Thyroid gland (tissue), 4 donors: Measurements from ENCODE around the gene RNF31. TPM values are rescaled to one million over a fixed set of nuclear protein-coding genes. Genes with fewer than 3 reads are reported as not detected.

Experiments used
- DNase-seq, 2 donors: peaks; one replicate each; pipeline ENCODE4 v3.0.0-alpha.2; 2019
- H3K27ac ChIP-seq, 3 donors: fragments of 200-600 bp; sonication (generic); 1 replicate in 2 of 3; 2 replicates in 1 of 3; pipeline ENCODE4 v1.5.1; 2016 to 2019; ENCODE audit warnings: mild to moderate bottlenecking in 1 of 3, moderate library complexity in 1 of 3
- H3K27me3 ChIP-seq: fragments of 200-600 bp; sonication (generic); one replicate; pipeline ENCODE4 v1.5.1; 2019
- H3K36me3 ChIP-seq, 2 donors: fragments of 200-600 bp; sonication (generic); one replicate each; pipeline ENCODE4 v1.5.1; 2016 to 2019
- H3K4me1 ChIP-seq, 2 donors: fragments of 200-600 bp; sonication (generic); one replicate each; pipeline ENCODE4 v1.5.1; 2017 to 2019
- H3K4me3 ChIP-seq, 3 donors: fragments of 200-600 bp; sonication (generic); replicated peaks in 1 of 3; 1 replicate in 2 of 3; 2 replicates in 1 of 3; pipeline ENCODE4 v1.5.1; 2016; ENCODE audit warnings: mild to moderate bottlenecking in 1 of 3
- H3K9me3 ChIP-seq: fragments of 200-600 bp; sonication (generic); one replicate; pipeline ENCODE4 v1.5.1; 2017
- POLR2A ChIP-seq, 2 donors: fragments of 450-650 bp; IDR thresholded peaks; one replicate each; pipeline ENCODE4 v1.6.1; 2017; ENCODE audit warnings: antibody characterized with exemption in 2 of 2, mild to moderate bottlenecking in 2 of 2, moderate library complexity in 1 of 2
- WGBS, 2 donors: methylation state at CpG; one replicate each; pipeline ENCODE4 v1.1.5; 2017; 5-methylcytosine and 5-hydroxymethylcytosine counted together
- intact Hi-C: fragments of 100-400 bp; cut with DNase I; formaldehyde crosslinking; loops from one replicate; pipeline ENCODE4 v1.15.1; 2023
- total RNA-seq, 4 donors: library from RNA; depleted of rRNA; stranded (reverse); fragments of >200 nt; gene quantifications; one replicate each; pipeline ENCODE4 v1.2.3, GENCODE V29; 2016
- TF ChIP-seq, protein P1 (sequence below), 6 experiments: fragments of 200-600 bp in 3 of 6; fragments of 450-650 bp in 3 of 6; sonication (generic) in 3 of 6; IDR thresholded peaks; one replicate each; pipeline ENCODE4 v1.5.1; 2016 to 2019; ENCODE audit warnings: antibody characterized with exemption in 6 of 6, mild to moderate bottlenecking in 2 of 6, inconsistent platforms in 1 of 6, moderate library complexity in 1 of 6

Gene RNF31
- total RNA-seq, 4 donors from 2014 or later: 30.6 to 106 (median 67.6) TPM

DNA sequence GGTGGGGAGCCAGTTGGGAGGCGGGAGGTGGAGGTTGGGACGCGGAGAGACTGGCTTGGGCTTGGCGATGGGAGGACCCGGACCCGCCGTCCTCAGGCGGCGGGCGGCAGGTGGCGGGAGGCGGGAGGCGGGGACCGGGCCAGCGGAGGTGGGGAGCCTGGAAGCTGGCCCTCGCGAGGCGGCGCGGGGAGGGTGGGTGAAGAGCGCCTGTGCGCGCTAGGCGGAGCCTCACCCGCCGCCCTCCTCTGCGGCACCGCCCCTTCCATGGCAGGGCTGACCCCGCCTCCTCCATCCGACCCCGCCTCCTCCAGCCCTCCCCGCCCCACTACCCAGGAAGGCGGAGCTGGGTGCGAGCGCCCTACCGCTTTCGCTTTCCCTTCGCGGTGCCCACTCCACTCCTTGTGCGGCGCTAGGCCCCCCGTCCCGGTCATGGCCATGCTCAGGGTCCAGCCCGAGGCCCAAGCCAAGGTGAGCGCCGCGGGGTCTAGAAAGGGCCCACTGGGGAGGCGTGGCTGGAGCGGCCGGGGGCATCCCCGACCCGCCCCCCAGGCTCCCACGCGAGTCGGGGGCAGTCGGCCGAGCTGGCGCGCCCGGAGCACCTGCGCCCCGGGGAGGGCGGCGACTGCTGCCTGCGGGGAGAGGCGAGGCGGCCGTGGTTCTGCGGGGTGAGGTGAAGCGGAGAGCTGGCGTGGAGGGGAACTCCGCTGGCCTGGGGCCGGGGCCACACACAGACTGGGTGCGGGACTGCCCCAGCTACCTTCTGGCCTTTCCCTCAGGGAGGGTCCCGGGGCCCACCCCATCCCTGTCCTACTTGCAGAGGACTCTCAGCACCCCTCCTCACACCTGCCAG, 11.2 kb upstream of the RNF31 start, which contains the start of gene PSME1:
PSME1 (plus strand) TSS at position 361 of the 850 bp plus-strand sequence; CDS start at position 430, 69 bp downstream.
- peak; percentile 94 for DNase-seq
- intact Hi-C loops: no loop called here
- Histone ChIP-seq H3K4me1 (peaks cover 17 to 23% of the 10 kb centered on the region in 2 donors), H3K27me3 (no peaks in the 10 kb centered on the region), H3K9me3 (no peaks in the 10 kb centered on the region), H3K4me3 (peak within 1 kb of the TSS; percentile 83 to 94 (median 92)), H3K27ac (peak within 1 kb of the TSS; percentile 72 to 81 (median 80)), H3K36me3 (peaks cover 14 to 15% of the 10 kb centered on the region in 2 donors)
- 0% methylated on average over 9 to 20 of the region's 75 CpGs for WGBS, 2 donors
- TF ChIP-seq POLR2A (IDR thresholded peaks at IDR 0.05): peak; percentile 29 to 71
- TF ChIP-seq, protein P1, sequence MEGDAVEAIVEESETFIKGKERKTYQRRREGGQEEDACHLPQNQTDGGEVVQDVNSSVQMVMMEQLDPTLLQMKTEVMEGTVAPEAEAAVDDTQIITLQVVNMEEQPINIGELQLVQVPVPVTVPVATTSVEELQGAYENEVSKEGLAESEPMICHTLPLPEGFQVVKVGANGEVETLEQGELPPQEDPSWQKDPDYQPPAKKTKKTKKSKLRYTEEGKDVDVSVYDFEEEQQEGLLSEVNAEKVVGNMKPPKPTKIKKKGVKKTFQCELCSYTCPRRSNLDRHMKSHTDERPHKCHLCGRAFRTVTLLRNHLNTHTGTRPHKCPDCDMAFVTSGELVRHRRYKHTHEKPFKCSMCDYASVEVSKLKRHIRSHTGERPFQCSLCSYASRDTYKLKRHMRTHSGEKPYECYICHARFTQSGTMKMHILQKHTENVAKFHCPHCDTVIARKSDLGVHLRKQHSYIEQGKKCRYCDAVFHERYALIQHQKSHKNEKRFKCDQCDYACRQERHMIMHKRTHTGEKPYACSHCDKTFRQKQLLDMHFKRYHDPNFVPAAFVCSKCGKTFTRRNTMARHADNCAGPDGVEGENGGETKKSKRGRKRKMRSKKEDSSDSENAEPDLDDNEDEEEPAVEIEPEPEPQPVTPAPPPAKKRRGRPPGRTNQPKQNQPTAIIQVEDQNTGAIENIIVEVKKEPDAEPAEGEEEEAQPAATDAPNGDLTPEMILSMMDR (IDR thresholded peaks at IDR 0.05): no peak

DNA sequence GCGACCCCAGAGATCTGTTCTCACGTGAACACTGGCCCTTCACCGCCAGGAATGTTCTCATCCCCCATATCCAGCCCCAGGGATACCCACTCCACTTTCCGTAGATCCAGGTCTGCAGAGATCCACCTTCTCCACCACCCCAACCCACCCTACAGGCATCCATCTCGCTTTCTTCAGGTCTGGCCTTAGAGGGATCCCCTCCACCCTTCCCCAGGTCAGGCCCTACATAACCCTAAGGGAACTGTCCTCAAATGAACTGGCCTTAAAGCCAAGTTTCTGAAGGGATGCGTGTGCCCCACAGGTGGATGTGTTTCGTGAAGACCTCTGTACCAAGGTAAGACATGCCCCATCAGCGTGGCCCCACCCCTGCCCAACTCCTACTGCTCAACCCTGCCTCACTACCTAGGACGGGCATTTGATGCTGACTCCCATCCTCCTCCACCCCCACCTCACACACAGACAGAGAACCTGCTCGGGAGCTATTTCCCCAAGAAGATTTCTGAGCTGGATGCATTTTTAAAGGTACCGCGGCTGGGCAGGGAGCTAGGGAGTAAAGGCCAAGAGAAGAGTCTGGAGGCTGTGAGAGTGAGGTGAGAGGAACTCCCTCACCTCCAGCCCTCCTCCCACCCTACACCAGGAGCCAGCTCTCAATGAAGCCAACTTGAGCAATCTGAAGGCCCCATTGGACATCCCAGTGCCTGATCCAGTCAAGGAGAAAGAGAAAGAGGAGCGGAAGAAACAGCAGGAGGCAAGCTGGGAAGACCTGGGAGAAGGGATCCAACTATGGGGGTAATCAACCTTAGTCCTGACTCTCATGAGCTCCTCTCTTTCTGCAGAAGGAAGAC, 10.4 kb upstream of the RNF31 start:
- Histone ChIP-seq H3K9me3 (no peaks in the 10 kb centered on the region), H3K36me3 (peaks cover 14 to 15% of the 10 kb centered on the region in 2 donors), H3K4me1 (peaks cover 18 to 24% of the 10 kb centered on the region in 2 donors), H3K27ac (peak overlapping the region; percentile 72 to 81 (median 80)), H3K27me3 (no peaks in the 10 kb centered on the region), H3K4me3 (peak overlapping the region; percentile 83 to 94 (median 92))
- intact Hi-C loops: no loop called here
- WGBS, 2 donors: 33 to 41% methylated on average over 13 of the region's 13 CpGs
- TF ChIP-seq, protein P1 (IDR thresholded peaks at IDR 0.05): no peak
- TF ChIP-seq POLR2A (IDR thresholded peaks at IDR 0.05): no peak
- DNase-seq: no peak

DNA sequence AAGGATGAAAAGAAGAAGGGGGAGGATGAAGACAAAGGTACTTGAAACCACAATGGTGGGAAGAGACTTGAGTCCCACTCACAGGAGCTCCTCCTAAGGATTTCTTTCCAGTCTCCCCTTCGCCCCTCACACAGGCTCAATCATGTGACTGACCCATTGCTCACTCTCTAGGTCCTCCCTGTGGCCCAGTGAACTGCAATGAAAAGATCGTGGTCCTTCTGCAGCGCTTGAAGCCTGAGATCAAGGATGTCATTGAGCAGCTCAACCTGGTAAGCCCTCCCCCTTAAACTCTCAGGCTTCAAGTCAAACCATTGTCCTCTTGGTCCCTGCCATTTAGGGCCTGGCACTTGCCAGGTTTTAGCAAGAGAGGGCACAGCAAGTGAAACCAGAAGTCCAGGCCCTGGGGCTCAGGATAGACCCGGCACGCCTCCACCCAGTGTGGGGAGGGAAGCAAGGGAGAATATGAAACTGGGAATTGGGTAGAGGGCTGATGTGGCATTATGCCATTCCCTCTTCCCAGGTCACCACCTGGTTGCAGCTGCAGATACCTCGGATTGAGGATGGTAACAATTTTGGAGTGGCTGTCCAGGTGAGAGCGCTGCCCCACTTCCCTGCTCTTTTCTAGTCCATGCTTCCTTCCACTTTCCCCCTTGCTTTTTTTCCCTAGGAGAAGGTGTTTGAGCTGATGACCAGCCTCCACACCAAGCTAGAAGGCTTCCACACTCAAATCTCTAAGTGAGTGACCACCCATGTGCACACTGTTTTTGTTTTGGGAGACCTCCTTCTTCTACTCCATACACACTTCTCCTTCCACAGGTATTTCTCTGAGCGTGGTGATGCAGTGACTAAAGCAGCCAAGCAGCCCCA, 9.5 kb upstream of the RNF31 start:
- H3K27me3 ChIP-seq: no peaks in the 10 kb centered on the region
- 87 to 88% methylated on average over 8 of the region's 8 CpGs for WGBS, 2 donors
- peaks cover 21 to 28% of the 10 kb centered on the region in 2 donors for H3K4me1 ChIP-seq
- H3K36me3 ChIP-seq: peaks cover 14 to 15% of the 10 kb centered on the region in 2 donors
- DNase-seq: no peak
- intact Hi-C loops: no loop called here
- H3K4me3 ChIP-seq: no peak overlapping the region
- TF ChIP-seq, protein P1 (IDR thresholded peaks at IDR 0.05): no peak
- no peak for TF ChIP-seq POLR2A (IDR thresholded peaks at IDR 0.05)
- peak overlapping the region in 1 of 3 donors; percentile 81 for H3K27ac ChIP-seq
- no peaks in the 10 kb centered on the region for H3K9me3 ChIP-seq

DNA sequence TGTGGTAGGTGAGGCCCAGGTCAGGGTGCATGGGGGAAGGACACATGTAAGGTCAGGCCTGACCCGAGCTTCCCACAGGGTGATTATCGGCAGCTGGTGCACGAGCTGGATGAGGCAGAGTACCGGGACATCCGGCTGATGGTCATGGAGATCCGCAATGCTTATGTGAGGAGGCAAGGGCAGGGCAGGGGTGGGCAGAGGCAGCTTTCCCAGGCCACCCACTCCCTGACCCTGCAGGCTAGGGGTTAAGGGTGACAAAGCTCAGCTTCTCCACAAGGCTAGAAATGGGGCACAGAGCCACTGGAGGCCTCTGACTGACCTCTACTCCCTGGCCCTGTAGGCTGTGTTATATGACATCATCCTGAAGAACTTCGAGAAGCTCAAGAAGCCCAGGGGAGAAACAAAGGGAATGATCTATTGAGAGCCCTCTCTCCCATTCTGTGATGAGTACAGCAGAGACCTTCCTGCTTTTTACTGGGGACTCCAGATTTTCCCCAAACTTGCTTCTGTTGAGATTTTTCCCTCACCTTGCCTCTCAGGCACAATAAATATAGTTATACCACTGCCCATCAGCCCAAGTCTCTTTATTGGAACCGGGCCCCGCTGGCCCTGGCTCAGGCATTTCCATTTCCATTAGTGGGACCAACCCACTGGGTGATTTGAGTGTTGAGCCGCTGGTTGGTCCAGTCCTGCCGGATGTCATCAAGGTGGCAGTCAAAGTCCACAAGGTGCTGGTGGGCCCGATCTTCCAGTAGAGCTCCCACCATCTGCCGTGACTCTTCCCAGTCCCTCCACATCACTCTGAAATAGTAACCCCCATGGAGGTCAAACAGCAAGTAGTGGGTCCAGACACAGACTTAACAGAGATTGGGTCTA, 8.7 kb upstream of the RNF31 start:
- Histone ChIP-seq H3K4me3 (no peak overlapping the region), H3K9me3 (no peaks in the 10 kb centered on the region), H3K27ac (no peak overlapping the region), H3K36me3 (peaks cover 14 to 15% of the 10 kb centered on the region in 2 donors), H3K4me1 (peaks cover 21 to 28% of the 10 kb centered on the region in 2 donors), H3K27me3 (no peaks in the 10 kb centered on the region)
- no peak for DNase-seq
- TF ChIP-seq POLR2A (IDR thresholded peaks at IDR 0.05): no peak
- TF ChIP-seq, protein P1 (IDR thresholded peaks at IDR 0.05): no peak
- 87 to 93% methylated on average over 12 to 13 of the region's 13 CpGs for WGBS, 2 donors
- intact Hi-C loops: no loop called here
